ENCODE data around the gene ABCC1.
"Not testable (repeated sequence)": the region's sequence is repeated elsewhere in the genome, so short reads cannot be mapped to it uniquely, and the experiment has no call there.

Gene ABCC1

DNA sequence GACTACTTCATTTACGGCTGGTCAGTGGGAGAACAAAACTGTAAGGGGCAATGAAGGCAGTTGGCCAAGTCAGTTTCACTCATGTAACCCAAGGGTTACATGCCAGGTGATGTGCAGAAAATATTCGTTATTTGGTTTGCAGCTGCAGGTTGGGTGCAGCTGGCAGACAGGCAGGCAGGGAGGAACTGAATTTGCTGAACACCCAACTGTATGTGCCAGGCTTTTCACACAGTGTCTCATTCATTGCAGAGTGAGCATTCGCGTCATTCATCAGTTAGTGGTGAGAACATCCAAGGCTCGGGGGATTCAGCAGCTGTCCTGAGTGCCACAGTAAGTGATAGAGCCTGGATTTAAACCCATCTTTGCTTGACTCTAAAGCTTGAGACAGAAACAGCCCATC is 214.2 kb downstream of the ABCC1 start:
- DNase-seq = no peak

DNA sequence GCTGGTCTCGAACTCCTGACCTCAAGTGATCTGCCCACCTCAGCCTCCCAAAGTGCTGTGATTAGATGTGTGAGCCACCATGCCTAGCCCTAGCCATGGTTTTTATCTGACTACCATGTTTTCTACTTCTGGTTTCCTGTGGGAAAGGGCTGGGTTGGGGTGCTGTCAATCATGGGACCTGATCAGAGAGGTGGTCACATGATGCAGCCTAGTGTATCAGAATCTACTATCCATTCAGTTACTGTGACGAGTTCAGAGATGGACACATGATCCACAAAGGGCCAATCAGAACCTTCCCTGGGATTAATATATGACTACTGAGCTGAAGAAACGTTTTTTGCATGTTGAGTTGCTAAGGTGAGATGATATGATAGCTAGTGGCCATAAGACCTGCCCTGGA is 214.8 kb downstream of the ABCC1 start:
- no peak for DNase-seq

DNA sequence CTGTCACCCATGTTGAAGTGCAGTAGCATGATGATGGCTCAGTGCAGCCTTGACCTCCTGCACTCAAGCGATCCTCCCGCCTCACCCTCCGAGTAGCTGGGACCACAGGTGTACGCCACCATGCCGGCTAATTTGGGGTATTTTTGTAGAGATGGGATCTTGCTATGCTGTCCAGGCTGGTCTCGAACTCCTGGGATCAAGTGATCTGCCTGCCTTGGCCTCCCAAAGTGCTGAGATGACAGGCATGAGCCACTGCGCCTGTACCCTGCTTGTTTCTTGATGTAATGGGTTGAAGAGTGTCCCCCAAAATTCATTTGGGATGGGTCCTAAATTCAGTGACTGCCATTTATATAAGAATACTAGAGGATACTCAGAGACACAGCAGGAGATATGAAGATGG is 216.7 kb downstream of the ABCC1 start:
- DNase-seq = no peak

DNA sequence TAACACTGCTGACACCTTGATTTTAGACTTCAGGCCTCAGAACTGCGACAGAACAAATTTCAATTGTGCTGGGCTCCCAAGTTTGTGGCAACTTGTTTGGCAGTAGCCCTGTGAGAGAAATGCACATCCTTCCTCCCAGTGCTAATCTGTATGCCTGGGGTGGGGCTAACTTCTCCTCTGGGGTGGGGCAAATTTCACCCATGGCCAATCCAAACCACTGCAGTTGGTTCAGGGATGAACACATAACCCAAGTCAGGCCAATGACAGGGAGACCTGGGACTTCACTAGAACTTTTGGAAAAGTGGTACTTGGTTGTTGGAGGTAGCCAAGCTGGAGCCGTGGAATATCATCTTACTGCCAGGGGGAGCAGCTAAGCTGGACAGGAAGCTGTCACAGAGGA is 217.5 kb downstream of the ABCC1 start:
- no peak for DNase-seq

DNA sequence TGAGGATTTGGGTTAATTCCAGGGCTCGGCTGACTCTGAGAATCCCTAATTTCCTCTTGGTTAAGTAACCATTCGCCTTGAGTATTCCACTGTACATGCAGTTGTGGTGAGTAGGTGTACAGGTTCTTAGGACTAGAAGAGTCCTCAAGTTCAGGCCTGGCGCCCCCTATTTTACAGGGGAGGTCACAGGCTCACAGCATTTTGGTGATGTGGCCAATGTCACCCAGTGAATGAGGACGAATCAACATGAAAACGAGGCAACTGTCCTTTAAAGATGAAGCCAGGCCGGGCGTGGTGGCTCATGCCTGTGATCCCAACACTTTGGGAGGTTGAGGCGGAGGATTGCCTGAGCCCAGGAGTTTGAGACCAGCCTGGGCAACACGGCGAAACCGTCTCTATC is 218.5 kb downstream of the ABCC1 start:
- no peak for DNase-seq

DNA sequence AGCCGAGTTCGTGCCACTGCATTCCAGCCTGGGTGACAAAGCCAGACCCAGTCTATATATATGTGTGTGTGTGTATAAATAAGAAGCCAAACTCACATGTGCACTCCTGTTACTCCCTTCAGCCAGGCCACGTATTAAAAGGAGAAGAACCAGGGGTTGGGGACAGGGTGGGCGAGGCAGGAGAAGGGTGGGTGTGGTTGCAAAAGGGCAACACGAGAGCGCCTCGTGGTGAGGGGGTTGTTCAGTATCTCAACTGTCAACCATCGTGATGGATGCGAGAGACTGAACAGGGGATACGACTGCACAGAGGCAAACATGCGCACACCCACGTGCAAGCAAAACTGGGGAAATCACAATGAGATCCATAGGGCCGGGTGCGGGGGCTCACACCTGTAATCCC is 219.0 kb downstream of the ABCC1 start:
- no peak for DNase-seq

DNA sequence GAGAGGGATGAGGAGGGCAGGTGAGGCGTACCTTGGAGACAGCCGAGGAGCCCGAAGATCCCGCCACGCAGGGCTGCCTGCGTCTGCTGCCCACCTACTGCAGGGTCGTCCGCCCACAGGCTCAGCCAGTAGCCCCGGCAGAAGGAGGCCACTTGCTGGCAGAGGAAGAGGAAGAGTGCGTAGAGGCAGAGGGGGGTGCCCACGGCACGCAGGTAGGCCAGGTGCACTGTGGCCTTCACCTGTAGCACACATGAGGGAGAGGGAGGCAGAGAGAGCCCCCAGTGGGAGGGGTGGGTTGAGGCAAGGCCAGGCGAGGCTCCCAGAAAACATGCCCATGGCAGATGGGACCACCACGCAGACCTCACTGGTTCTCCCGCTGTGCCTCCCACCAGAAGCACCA is 220.2 kb downstream of the ABCC1 start:
- DNase-seq = no peak

DNA sequence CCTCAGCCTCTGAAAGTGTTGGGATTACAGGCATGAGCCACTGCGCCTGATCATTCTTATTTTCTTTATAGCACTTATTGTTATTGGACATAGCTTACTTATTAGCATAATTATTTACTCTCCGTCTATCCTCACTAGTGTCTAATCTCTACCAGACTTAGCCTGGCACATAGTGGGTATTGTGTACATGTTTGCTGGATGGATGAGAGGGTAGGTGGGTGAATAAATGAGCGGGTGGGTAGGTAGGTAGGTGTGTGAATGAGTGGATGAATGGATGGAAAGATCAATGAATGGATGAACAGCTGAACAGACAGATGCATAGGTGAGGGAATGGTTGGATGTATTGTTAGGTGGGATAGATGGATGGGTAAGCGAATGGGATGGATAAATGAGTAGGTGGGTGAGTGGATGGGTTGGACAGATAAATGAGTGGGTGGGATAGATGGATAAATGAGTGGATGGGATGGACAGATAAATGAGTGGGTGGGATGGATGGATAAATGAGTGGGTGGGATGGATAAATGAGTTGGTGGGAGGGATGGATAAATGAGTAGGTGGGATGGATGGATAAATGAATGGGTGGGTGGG is 222.0 kb downstream of the ABCC1 start:
- DNase-seq = no peak

DNA sequence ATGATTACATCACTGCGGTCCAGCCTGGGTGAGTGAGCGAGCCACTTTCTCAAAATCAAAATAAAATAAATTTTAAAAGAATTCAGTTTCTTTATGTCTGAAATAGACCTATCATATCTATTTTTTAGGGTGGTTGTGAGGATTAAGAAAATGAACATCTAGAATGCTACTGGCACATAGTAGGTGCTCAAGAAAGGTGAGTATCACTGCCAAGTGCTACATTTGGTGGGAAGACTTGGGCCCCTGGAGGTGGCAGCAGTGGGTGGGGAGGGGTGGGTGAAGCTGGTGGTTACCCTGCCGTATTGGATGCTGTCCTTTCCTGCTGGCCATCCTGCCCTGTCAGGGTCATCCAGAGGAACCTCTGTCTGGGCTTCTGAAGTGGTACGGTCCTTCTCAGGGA is 223.6 kb downstream of the ABCC1 start:
- DNase-seq = no peak

DNA sequence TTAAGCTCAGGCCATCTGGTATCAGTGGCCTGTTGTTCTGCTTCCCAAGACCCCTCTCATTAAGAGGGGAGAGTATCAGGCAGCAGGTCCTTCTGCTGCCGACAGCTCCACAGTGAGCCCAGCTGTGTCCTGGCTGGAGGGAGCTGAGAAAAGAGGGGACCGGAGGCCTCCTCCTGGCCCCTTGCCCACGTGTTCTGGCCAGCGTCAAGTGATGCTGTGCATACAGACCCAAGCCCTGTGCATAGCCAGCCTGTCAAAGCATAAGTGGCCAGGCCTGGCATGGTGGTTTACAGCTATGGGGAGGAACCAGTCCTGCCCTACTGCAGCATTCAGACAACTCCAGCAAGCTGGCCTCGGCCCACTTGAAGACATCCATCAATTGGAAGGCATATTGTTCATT is 225.9 kb downstream of the ABCC1 start:
- no peak for DNase-seq

DNA sequence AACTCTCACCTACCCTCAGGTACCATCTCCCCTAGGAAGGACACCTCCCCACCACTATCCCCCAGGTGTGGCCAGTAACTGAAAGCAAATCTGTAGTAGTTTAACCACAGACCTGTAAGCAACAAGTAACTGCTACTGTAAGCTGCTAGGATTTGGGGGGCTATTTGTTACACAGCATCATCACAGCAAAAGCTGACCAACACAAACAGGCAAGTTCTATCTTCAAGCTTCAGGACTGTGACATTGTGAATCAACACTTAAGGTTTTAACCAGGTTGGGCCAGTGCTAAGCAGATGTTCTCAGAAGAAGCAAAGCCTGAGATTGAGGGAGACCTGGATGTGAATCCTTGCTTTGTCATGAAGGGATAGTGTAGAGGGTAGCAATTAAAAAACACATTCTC is 226.9 kb downstream of the ABCC1 start:
- no peak for DNase-seq

DNA sequence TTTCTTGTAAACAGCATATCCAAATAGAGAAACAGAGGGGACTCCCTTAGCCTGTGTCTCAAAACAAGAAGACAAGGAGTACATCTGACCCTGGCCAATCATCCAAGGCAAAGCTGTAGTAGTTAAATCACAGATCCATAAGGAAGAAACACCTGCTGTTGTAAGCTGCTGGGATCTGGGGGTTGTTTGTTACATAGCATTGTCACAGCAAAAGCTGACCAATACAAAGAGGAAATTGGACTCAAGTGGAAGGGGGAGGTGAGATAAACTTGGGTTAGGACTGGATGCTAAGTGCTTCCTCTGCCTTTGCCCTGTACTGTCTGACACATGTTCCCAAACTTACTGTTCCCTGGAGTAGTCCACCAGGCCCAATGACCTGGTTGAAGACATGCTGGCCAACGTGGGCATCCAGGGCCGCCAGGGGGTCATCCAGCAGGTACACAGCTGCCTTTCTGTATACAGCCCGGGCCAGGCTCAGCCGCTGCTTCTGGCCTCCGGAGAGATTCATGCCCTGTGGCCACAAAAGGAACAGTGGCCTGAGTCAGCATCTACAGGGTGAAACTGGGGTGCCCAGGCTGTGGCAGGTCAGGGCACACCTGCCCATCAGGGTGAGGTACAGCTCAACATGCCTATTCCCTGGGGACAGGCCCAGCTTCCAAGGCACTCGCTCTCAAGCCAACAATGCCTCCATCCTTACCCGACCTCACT is 229.2 kb downstream of the ABCC1 start:
- no peak for DNase-seq

DNA sequence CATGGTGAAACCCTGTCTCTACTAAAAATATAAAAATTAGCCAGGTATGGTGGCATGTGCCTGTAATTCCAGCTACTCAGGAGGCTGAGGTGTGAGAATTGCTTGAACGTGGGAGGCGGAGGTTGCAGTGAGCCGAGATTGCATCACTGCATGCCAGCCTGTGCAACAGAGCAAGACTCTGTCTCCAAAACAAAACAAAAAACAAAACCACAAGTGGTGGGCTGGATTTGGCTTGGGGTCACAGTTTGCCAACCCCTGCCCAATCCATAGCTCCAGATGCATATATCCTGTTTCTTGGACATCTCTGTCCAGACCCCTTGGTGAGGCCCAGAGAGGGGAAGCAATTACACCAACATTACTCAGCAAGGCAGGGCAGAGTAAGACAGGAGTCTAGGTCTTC is 232.3 kb downstream of the ABCC1 start:
- DNase-seq = not testable (repeated sequence)

DNA sequence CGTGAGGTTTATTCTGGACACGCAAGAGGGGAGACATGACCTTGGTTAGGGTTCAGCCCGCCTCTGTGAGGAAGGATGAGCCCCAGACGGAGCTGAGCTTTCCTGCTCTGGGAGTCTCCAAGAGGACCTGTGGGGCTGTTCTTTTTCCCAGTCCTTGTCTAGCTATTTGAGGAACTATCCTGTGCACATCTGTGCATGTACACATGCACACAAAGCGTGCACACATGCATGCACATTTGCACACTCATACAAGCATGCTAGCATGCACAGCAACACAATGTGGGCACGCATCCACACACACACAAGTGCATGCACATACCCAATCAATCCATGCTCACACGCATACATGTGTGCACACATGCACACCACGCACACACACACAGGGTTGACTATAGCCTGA is 233.5 kb downstream of the ABCC1 start:
- DNase-seq = no peak

DNA sequence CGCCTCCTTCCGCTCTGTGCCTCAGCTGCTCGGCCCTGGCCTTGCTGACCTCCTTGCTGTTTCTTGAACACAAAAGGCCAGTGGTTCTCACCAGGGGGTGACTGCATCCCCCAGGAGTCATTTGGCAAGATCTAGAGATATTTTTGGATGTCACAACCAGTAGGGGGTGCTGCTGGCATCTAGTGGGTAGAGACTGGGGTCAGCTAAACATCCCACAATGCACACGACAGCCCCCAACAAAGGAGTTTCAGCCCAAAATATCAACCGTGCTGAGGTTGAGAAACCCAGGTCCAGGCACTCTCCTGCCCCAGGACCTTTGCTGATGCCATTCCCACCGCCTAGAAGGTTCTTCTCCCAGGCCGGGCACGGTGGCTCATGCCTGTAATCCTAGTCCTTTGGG is 234.1 kb downstream of the ABCC1 start:
- DNase-seq = no peak

DNA sequence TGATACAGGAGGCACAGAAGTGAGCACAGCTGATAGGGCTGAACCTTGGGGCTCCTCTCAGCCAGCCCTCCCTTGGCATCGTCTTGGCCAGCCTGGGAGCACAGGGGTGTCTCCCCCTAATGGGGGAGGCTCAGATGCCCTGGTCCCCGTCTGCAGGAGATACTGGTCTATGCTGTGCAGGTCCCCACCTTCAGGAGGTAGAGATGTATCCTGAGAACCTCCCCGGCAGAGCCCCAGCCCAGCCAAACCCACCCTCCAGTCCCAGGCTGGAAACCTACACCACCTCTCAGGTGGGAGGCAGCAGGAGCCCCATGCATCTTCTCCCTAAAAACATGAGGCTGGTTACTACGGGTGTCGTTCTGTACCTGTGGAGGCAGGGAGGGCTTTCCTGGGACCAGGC is 235.2 kb downstream of the ABCC1 start:
- no peak for DNase-seq

DNA sequence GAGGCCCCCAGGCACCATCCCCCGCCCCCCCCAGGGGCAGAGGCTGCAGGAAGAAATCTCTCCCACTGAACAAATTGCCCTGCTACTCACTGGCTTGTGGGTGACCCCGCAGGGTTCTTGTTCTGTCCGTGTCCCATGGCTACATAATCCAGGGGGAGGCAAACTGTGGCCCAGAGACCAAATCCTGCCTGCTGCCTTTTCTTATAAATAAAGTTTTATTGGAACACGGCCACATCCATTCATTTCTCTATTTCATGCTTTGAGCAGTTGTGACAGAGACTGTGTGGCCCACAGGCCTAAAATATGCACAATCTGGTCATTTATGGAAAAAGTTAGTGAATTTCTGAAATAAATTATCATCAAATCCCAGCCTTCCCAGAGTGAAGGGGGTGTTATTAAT is 235.7 kb downstream of the ABCC1 start:
- DNase-seq = no peak

DNA sequence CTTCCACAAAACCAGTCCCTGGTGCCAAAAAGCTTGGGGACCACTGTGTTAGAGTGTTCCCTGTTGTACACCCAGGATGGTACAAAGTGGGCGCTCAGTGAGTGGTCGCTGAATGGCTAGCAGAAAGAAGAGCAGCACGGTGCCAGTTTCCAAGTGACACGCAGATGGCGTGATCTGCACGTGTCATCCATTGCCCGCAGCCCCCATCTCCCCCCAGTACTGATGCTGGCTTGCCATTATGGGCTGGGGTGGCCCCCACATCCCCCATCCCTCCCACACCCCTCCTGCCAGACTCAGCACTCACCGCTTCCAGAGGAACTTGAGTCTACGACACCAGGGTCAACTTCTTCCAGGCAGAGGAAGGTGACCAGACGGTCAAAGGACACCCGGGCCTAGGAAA is 237.4 kb downstream of the ABCC1 start:
- DNase-seq = no peak

DNA sequence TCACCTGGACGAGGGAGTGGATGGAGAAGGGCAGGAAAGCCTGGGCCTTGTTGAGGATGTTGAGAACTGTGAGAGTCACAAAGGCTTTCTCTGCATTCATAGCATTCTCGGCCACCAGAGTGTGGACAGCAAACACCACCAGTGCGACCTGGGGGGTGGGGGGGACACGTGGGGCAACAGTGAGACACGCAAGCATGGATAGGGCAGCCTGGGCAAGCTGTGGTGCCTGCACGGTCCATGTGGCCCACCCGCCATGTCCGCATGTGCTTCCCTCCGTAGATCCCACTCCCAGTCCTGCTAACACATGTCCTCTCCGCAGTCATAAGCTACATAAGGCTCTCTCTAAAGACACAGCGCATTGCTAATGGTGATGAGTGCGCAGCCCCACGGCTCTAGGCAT is 239.4 kb downstream of the ABCC1 start:
- DNase-seq = no peak

DNA sequence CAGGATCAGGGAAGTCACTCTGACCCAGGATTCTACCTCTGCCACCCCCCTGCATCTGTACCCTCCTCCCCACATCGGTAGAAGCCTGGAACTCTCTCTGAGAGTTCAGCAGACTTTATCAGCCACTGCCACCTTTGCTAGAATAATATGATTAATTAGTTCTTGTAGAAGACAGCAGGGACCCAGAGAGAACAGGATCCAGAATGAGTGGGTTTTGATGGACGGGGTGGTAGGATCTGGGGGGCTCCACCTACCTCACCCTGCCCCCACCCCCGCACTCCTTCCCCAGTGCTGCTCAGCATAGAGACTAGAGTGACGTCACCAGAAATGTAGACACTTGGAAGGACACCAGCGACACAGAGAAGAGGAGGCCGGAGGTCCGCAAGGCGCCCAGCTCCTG is 240.4 kb downstream of the ABCC1 start:
- no peak for DNase-seq

DNA sequence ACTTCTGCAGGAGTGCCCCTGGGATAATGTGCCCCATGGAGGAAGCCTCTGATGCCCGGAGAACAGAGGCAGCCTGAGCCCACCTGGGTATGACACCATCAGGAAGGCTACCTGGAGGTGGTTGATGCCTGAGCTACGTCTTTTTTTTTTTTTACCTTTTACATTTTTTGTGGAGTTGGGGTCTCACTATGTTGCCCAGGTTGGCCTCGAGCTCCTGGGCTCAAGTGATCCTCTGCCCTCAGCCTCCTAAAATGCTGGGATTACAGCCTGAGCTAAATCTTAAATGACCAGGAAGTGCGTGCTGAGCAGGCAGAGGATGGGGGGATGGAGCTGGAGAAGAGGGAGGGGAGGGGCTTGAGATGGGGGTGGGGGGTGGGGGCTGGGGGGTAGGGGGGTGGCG is 241.1 kb downstream of the ABCC1 start:
- DNase-seq = no peak

DNA sequence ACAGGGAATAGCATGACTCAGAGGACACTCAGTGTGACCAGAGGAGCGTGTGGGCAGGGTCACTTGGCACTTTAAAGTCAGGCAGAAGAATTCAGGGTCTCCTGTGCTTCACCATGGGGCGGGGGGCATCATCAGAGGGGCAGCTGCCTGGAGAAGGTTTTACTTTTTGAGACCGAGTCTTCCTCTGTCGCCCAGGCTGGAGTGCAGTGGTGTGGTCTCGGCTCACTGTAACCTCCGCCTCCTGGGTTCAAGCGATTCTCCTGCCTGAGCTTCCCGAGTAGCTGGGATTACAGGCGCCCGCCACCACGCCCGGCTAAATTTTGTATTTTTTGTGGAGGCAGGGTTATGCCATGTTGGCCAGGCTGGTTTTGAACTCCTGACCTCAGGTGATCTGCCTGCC is 241.6 kb downstream of the ABCC1 start:
- DNase-seq = not testable (repeated sequence)

DNA sequence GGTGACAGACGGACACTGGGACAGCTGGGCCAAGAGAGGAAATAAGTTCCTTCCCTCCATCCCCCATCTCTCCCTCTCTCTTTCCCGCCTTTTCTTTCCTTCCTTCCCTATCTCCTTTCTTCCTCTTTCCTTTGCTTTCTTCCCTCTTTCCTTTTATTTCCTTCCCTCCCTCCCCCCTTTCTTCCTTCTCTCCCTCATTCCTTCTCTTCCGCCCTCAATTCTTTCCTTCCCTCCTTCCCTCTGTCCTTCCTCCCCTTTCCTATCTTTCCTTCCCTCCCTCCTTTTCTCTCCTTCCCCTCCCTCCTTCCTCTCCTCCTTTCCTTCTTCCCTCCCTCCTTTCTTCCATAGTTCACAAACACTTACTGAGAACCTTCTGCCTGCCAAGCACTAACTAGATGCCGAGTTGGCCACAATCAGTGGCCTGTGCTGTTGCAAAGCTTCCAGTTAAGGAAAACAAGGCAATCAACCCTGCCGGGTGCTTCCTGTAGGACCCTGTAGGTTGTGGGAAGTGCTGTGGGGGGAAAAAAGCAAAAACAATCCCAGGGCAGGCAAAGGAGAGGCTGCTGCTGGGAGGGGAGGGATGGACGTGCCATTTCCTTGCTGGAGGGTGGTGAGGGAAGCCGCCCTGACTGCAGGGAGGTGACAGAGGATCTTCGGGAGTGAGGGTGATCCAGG is 242.2 kb downstream of the ABCC1 start:
- DNase-seq = no peak

All from NCI-H2171 (cell line).